Fibroblast of the conjunctiva (primary cell): ENCODE measurements around the gene RDX.

Experiments used
- DNase-seq: peaks from one replicate; pipeline ENCODE4 v3.0.0-alpha.2; 2010; ENCODE audit warnings: low read depth

The RDX gene

GRCh38 chr11:110128161-110128560, 168.3 kb downstream of the RDX start:
- DNase-seq = peak; percentile 61

GRCh38 chr11:110126936-110127335, 169.5 kb downstream of the RDX start:
- no peak for DNase-seq

GRCh38 chr11:110125632-110126031, 170.8 kb downstream of the RDX start:
- DNase-seq = peak; percentile 59
